Measurements from ENCODE around the gene AKR1D1.
"Not testable (repeated sequence)": the region's sequence is repeated elsewhere in the genome, so short reads cannot be mapped to it uniquely, and the experiment has no call there.

The AKR1D1 gene

GRCh38 chr7:138074540-138074939, 1.7 kb upstream of the AKR1D1 start:
- no peak for DNase-seq

- DNase-seq = peak; percentile 58
Observed at GRCh38 chr7:138075350-138075749, 909 bp upstream of the AKR1D1 start.

- DNase-seq = not testable (repeated sequence)
Observed at GRCh38 chr7:138075786-138076185, 473 bp upstream of the AKR1D1 start.

GRCh38 chr7:138077809-138078208, 1.6 kb downstream of the AKR1D1 start:
- DNase-seq = peak; percentile 1

- DNase-seq = peak; percentile 47
Observed at GRCh38 chr7:138079137-138079536, 2.9 kb downstream of the AKR1D1 start.

GRCh38 chr7:138081868-138082267, 5.6 kb downstream of the AKR1D1 start:
- DNase-seq = no peak

- DNase-seq = no peak
Observed at GRCh38 chr7:138083859-138084258, 7.6 kb downstream of the AKR1D1 start.

- no peak for DNase-seq
Observed at GRCh38 chr7:138086563-138087270, 10.5 kb downstream of the AKR1D1 start.

GRCh38 chr7:138089080-138089901, 13.0 kb downstream of the AKR1D1 start:
- DNase-seq = peak; percentile 56

GRCh38 chr7:138091032-138091431, 14.8 kb downstream of the AKR1D1 start:
- peak; percentile 41 for DNase-seq

GRCh38 chr7:138091840-138092239, 15.6 kb downstream of the AKR1D1 start:
- not testable (repeated sequence) for DNase-seq

- DNase-seq = no peak
Observed at GRCh38 chr7:138092486-138093028, 16.3 kb downstream of the AKR1D1 start.

GRCh38 chr7:138095972-138096935, 20.0 kb downstream of the AKR1D1 start:
- DNase-seq = no peak

GRCh38 chr7:138097064-138097741, 20.9 kb downstream of the AKR1D1 start:
- peak; percentile 34 for DNase-seq

- DNase-seq = no peak
Observed at GRCh38 chr7:138099813-138100212, 23.6 kb downstream of the AKR1D1 start.

GRCh38 chr7:138105221-138105620, 29.0 kb downstream of the AKR1D1 start:
- DNase-seq = no peak

GRCh38 chr7:138115047-138115446, 38.8 kb downstream of the AKR1D1 start:
- DNase-seq = no peak

GRCh38 chr7:138116141-138116540, 39.9 kb downstream of the AKR1D1 start:
- DNase-seq = peak; percentile 35

GRCh38 chr7:138116892-138117291, 40.6 kb downstream of the AKR1D1 start:
- DNase-seq = no peak

- DNase-seq = no peak
Observed at GRCh38 chr7:138120140-138120827, 44.0 kb downstream of the AKR1D1 start.

GRCh38 chr7:138122162-138122561, 45.9 kb downstream of the AKR1D1 start:
- DNase-seq = no peak
